ENCODE measurements around the gene SLC47A1. TPM values are rescaled to one million over a fixed set of nuclear protein-coding genes. Genes with fewer than 3 reads are reported as not detected.
"Not testable (repeated sequence)": the region's sequence is repeated elsewhere in the genome, so short reads cannot be mapped to it uniquely, and the experiment has no call there.

Gene SLC47A1
- total and polyA plus RNA-seq, 7 donors: 13.0 to 57.3 (median 29.1) TPM

GRCh38 chr17:19510903-19511302 lies 22.8 kb upstream of the SLC47A1 start:
- 56 to 72% (median 57%) methylated on average over 9 of the region's 9 CpGs for WGBS, 3 donors
- TF ChIP-seq CTCF (IDR thresholded peaks at IDR 0.05): no peak

GRCh38 chr17:19513897-19514488 lies 19.7 kb upstream of the SLC47A1 start:
- H3K27ac ChIP-seq: peak overlapping the region; percentile 40
- DNase-seq: peak; percentile 56 to 72
- H3K4me1 ChIP-seq: peaks cover 6% of the 10 kb centered on the region
- peak; percentile 79 to 92 (median 81) for ATAC-seq
- no peaks in the 10 kb centered on the region for H3K9me3 ChIP-seq
- H3K4me3 ChIP-seq: peak overlapping the region; percentile 5
- intact Hi-C loops (cut with DNase I): loop anchor here (1.0 to 5.0 kb wide), 5 partner anchors 33 to 253 kb away; partner anchors contain the start of gene ALDH3A2 (in 1 of the 2)
- no peaks in the 10 kb centered on the region for H3K36me3 ChIP-seq (ENCODE audit: insufficient read depth in 1 of 2, low read depth in 1 of 2)
- peak; percentile 93 for TF ChIP-seq CTCF (IDR thresholded peaks at IDR 0.05)
- no peaks in the 10 kb centered on the region for H3K27me3 ChIP-seq (ENCODE audit: insufficient read depth in 3 of 3, low read length in 2 of 3)
- 3 to 8% (median 4%) methylated on average over 13 of the region's 13 CpGs for WGBS, 3 donors

More at GRCh38 chr17:19510903-19511302, 22.8 kb upstream of the SLC47A1 start:
- no peak overlapping the region for H3K27ac ChIP-seq
- no peaks in the 10 kb centered on the region for H3K36me3 ChIP-seq (ENCODE audit: insufficient read depth in 1 of 2, low read depth in 1 of 2)
- intact Hi-C loops (cut with DNase I): loop anchor here (5.0 kb wide), 3 partner anchors 36 to 251 kb away; partner anchors contain the start of gene ALDH3A2 (in 1 of the 2)
- no peaks in the 10 kb centered on the region for H3K9me3 ChIP-seq
- ATAC-seq: no peak
- DNase-seq: no peak
- H3K27me3 ChIP-seq (ENCODE audit: insufficient read depth in 3 of 3, low read length in 2 of 3): no peaks in the 10 kb centered on the region
- no peak overlapping the region for H3K4me3 ChIP-seq
- H3K4me1 ChIP-seq: peaks cover 6% of the 10 kb centered on the region

GRCh38 chr17:19517699-19518098 lies 16.0 kb upstream of the SLC47A1 start:
- ATAC-seq (no peak), DNase-seq (no peak)
- Histone ChIP-seq H3K27ac (no peak overlapping the region), H3K4me3 (no peak overlapping the region), H3K9me3 (no peaks in the 10 kb centered on the region), H3K27me3 (ENCODE audit: insufficient read depth in 3 of 3, low read length in 2 of 3) (no peaks in the 10 kb centered on the region), H3K36me3 (ENCODE audit: insufficient read depth in 1 of 2, low read depth in 1 of 2) (no peaks in the 10 kb centered on the region), H3K4me1 (peaks cover 6% of the 10 kb centered on the region)
- intact Hi-C loops (cut with DNase I): no loop called here
- TF ChIP-seq CTCF (IDR thresholded peaks at IDR 0.05): no peak

- H3K4me1 ChIP-seq; H3K9me3 ChIP-seq; H3K27me3 ChIP-seq (ENCODE audit: insufficient read depth in 3 of 3, low read length in 2 of 3); DNase-seq; H3K27ac ChIP-seq; ATAC-seq; intact Hi-C loops (cut with DNase I); H3K36me3 ChIP-seq (ENCODE audit: insufficient read depth in 1 of 2, low read depth in 1 of 2); H3K4me3 ChIP-seq: not testable (repeated sequence)
- 80 to 81% (median 81%) methylated on average over 13 of the region's 13 CpGs for WGBS, 3 donors
Observed at GRCh38 chr17:19519388-19520291, 14.0 kb upstream of the SLC47A1 start.

GRCh38 chr17:19520641-19521040 lies 13.0 kb upstream of the SLC47A1 start:
- DNase-seq (no peak), ATAC-seq (no peak)
- no peak for TF ChIP-seq CTCF (IDR thresholded peaks at IDR 0.05)
- Histone ChIP-seq H3K4me1 (no peaks in the 10 kb centered on the region), H3K36me3 (ENCODE audit: insufficient read depth in 1 of 2, low read depth in 1 of 2) (no peaks in the 10 kb centered on the region), H3K27me3 (ENCODE audit: insufficient read depth in 3 of 3, low read length in 2 of 3) (no peaks in the 10 kb centered on the region), H3K27ac (no peak overlapping the region), H3K4me3 (no peak overlapping the region), H3K9me3 (no peaks in the 10 kb centered on the region)
- WGBS, 3 donors: 89 to 96% (median 95%) methylated on average over 5 of the region's 5 CpGs
- intact Hi-C loops (cut with DNase I): no loop called here
